LoVo (cell line): Measurements from ENCODE around the gene LAMA5.

Experiments used
- DNase-seq: peaks from one replicate; pipeline ENCODE4 v3.0.0-alpha.2; 2016; ENCODE audit warnings: low spot score

LAMA5 gene

DNA sequence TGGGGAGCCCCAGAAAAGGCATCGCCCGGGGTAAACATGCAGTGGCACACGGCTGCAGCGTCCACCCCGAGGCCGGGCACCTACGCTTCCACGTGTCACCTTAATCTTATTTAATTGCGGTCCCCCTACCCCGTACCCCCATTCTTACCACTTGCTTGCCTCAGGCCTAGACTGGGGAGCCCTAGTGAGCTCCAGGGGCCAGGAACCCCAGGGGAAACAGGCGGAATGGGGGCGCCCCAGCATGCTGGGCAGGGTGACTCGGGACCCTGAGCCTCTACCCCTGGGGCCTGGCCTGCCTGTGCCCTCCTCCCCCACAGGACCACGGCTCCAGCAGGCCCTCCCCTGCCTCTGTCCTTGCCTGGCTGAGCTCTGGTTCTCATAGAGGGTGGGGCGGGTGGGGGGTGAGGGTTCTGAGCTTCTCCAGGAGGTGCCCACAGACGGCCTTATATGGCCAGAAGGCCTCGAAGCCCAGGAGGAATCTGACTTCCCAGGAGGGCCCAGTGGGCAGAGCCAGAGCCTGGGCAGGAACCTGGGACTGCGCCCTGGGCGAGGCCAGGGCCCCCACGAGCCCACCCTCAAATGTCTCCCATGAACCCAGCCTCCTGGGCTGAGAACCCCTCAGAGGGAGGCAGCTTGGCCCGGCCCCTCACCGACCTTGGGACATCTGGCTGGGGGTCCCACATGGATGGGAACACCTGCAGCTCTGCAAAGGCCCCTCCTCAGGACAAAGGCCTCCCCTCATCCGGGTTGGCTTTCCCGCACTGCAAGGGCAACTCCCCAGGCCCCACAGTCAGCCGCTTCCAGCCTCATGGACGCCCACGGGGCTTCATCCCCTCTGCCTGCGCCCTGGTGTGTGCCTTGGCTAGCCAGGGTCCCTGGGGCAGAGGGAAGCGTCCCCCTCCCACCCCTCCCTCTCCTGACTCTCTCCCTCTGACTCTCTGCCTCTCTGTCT is 5.2 kb upstream of the LAMA5 start:
- DNase-seq, result no peak

DNA sequence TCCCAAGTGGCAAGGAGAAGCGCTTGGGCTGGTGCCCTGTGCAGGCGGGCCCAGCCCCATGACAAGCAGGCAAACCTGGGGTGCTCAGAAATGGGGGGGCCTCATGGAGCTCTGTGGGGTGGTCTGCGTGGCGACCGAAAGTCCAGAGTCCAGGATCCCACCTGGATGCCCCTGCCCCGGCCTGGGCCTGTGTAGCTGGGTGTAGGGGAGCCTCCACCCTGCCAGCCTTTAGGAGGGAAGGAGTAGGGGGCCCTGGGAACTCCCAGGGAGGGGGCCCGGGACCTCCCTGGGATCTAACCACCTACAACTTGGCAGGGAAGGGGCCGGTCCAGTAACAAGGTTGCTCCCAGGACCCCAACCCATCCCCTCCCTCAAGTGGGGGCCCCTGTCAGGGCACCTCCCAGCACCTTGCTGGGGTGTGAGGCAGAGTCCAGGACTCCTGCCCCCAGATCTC is 4.5 kb upstream of the LAMA5 start:
- DNase-seq, result no peak

DNA sequence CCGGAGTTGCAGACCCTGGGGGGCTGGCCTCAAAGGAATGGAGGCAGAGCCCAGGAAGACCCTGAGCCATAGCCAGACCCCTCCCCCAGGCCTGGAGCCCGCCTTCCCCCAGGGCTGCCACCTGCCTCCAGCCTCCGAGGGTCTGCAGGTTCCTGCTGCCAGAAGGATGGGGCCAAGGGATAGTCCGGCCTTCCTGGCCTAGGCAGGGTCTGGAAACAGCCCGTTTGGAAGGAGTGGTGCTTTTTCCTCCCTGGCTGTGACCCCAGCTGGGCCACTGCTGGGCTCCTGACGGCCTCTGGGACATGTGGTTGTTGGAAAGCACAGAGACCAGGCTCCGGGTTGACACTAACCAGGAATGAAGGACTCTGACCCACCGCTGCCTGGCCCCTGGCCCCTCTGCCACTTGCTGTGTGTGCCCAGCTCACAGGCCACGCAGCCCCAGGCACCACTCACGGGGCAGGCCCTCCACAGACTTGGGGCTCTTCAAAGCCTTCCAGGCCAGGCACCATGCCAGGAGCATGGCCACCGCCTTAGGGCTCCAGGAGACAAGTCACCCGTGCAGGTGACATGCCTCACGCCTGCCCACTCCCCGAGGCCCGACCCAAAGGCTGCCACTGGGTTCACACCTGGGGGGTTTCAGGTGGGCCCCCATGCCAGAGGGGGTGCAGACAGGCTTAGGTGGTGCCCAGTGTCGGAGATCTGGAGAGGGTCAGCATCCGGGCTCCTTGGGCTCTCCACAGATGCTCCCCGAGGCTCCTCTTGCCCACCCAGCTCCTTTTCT is 3.9 kb upstream of the LAMA5 start:
- DNase-seq, result no peak

GRCh38 chr20:62370115-62370806 is 3.1 kb upstream of the LAMA5 start:
- peak; percentile 70 for DNase-seq

DNA sequence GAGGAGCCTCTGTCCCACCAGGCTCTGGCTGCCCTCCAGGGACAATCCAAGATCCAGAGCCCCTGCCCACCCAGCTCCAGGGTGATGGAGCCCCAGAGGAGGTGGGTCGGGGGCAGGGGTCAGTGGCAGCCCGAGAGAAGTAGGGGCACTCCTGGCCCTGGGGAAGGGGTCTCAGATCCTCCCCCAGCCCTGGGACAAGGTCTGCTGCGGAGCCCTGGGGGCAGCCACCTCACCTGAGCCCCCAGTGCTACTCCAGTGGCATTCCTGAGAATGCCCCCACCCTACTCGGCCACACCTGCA is 2.7 kb upstream of the LAMA5 start:
- no peak for DNase-seq

DNA sequence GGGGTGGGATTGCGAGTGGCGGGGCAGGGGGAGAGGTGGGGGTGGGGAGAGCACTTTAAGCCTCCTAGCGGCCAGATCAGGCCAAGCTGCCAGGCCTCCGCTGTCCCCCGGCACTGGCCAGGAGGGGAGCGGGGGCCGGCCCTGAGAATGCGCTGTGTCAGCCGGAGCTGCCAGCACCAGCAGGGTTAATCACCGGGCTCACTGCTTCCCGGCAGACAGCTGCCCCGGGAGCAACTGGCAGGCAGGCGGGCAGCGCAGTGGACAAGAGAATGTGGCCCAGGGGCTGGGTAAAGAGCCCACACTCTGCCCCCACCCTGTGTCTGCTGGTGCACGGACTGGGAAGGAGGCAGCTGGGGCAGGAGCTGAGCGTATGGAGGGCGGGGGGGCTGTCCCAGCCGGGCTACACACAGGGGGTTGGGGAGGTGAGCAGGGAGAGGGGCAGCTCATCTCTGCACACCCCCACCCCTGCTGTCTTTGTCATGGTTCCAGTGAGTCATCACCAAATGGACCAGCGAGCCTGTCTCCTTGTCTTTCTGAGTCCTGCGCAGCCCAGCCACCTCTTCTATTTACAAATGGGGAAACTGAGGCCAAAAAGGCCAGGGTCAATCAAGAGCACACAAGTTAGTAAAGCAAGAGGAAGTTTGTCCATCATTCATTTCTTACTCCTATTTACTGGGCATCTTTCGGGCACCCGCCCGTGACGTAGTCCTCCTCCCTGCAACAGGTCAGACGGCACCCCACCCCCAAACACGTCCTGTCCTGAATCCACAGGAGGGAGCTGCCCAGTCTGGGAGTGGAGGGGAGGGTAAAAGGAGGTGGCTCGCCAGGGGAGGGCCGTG is 2.1 kb upstream of the LAMA5 start:
- no peak for DNase-seq

- DNase-seq, result no peak
These were observed 1.4 kb upstream of the LAMA5 start for GRCh38 chr20:62368392-62368975.

- no peak for DNase-seq
These were observed 700 bp upstream of the LAMA5 start for GRCh38 chr20:62367633-62368391.

DNA sequence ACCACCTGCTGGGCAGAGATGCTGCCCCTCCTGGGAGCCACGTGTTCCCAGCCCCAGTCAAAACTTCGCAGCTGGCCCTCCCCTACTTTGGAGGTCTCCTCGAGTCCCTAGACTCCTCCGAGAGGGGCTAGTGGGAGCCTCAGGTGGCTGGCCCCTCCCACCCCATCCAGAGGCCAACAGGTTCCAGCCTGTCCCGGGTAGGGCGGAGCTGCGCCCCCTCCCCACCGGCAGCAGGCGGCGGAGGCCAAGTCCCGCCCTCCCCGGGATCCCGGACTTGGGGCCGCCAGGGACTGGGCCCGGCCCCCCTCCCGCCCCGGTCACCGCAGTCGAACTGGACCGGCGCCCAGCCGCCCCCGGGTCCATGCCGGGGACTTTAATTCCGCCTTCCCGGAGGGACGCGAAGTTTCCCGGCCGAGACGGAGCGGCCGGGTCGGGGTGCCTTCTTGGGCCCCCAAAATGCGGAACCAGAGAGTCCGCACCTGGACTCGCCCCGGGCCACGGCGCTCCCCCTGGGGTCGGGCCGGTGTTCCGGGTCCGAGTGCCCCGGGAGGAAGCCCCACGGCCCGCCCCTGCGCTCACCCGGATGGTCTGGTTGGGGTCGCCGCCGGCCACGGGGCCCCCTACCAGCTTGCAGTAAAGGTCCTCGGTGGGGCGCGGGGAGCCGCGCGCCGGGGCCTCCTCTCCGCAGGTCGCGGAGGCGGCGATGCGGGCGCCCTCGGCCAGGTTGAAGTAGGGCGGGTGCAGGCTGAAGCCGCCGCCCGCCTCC is 559 bp downstream of the LAMA5 start:
- no peak for DNase-seq

GRCh38 chr20:62365814-62366369 is 1.2 kb downstream of the LAMA5 start:
- DNase-seq, result peak; percentile 35

- no peak for DNase-seq
These were observed 2.0 kb downstream of the LAMA5 start for GRCh38 chr20:62364911-62365736.

GRCh38 chr20:62363920-62364851 is 2.9 kb downstream of the LAMA5 start:
- DNase-seq, result no peak

DNA sequence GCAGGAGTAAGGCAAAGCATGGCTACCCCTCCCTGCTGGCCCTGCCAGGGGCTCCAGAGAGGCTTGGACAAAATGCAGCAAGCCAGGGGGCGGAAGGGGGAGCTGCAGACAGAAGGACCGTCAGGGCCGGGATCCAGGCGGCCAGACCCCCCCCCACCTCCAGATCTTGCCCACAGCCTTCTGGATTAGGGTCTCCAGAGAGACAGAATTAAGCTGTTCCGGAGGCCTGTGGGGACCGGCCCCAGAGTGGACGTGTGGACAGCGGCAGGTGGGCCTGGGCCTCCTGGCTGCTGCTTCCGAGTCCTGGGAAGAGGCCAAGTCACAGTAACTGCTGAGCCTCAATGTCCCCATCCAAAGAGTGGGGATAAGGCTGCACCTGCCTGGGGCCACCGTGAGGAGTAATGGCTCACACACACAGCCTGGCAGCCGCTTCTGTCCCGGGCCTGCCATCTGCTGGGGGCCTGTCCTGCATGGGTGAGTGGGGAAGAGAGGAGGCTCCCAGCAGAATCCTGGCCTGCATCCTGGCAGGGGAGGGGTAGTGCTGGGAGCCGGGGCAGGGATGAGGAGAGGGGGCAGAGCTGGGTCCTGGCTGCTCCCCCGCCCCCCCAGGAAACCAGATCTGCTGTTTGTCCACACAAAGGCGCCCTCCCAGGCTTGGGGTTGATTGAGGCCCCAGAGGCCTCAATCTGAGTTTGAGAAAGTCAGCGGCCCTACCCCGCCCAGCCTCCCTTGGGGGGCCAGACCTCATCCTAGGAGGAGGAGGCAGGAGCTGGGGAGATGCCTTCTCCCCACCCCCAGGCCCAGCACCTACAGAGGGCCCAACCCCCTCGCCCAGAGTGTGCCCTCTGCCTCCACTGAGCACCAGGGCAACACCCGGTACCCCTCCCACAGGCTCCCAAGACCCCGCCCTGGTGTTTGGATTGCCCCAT is 3.9 kb downstream of the LAMA5 start:
- no peak for DNase-seq

DNA sequence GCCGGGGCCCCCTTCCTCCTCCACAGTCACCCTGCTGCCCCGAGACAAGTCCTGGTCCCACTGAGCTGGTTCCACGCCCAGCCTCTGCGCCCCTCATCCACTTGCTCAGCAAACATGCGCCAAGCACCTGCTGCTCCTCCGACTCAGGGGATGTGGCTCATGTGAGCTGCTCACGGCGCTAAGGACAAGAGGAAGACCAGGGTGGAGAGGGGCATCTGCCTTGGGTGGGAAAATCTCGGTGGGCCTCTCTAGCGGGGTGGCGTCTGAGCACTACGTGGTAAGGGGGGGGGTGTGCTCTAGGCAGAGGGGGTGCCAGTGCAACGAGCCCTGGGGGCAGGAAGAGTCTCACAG is 4.5 kb downstream of the LAMA5 start:
- DNase-seq, result no peak

DNA sequence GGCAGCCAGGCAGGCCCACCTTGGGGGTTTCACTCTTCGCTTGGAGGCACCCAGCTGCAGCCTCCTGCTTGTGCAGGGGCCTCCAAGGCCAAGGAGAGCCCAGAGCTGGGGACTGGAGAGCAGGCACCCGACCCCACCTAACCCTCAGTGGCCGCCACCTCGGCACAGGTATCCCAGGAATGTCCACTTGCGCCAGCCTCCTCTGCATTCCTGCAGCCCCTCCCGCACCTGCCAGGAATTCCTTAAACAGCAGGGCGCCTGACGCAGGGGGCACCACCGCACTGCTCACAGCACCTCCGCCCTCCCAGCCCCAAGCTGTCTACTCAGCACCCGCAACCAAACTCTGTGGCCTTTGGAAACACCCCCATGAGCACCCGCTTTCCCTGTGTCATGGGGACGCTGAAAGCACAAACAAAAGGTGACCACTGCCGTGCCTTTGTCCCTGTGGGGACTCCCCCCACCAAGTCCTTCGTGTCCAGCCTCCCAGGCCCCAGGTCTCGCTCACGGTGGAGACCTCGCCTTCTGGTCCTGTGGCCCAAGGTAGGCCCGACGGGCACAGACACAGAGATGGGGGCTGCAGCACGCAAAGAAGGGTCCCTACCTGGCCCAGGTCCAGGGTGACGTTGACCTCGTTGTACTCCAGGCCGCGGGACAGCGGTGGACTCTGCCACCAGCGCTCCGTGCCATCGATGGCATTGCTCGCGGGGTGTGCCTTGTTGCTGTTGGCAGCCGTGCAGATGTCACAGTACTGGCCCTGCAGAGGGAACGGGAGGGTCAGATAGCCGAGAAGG is 5.1 kb downstream of the LAMA5 start:
- DNase-seq, result peak; percentile 86
